Right ventricle myocardium inferior (tissue), 1 donor: ENCODE data around the gene MC3R. TPM values are rescaled to one million over a fixed set of nuclear protein-coding genes. Genes with fewer than 3 reads are reported as not detected.

Source experiments
- ATAC-seq: fragments of 200-7000 bp; cut with Tn5 transposase; one replicate; pipeline ENCODE4 v1.9.1; 2020; ENCODE audit warnings: mild to moderate bottlenecking, moderate library complexity
- DNase-seq: peaks from one replicate; pipeline ENCODE4 v3.0.0; 2021; ENCODE audit errors: missing footprints
- intact Hi-C: fragments of 100-400 bp; cut with DNase I; formaldehyde crosslinking; loops from one replicate; pipeline ENCODE4 v1.11.0; 2022
- total RNA-seq: library from RNA; stranded (reverse); fragmentation: NEBNext Ultra II Directional; extraction: Animal tissue kit (Norgen Biotek cat#: 25700); gene quantifications from one replicate; pipeline ENCODE4 v1.2.1, GENCODE V29; 2021
- donor health status: DM: no; HTN: yes; CAD: no; lungs with severe emphysema.

Gene MC3R
- total RNA-seq, 1 donor from 2014 or later, result not detected

- DNase-seq, result no peak
- intact Hi-C loops, result no loop called here
- no peak for ATAC-seq
Measured at GRCh38 chr20:56245761-56246160, 2.8 kb upstream of the MC3R start.

DNA sequence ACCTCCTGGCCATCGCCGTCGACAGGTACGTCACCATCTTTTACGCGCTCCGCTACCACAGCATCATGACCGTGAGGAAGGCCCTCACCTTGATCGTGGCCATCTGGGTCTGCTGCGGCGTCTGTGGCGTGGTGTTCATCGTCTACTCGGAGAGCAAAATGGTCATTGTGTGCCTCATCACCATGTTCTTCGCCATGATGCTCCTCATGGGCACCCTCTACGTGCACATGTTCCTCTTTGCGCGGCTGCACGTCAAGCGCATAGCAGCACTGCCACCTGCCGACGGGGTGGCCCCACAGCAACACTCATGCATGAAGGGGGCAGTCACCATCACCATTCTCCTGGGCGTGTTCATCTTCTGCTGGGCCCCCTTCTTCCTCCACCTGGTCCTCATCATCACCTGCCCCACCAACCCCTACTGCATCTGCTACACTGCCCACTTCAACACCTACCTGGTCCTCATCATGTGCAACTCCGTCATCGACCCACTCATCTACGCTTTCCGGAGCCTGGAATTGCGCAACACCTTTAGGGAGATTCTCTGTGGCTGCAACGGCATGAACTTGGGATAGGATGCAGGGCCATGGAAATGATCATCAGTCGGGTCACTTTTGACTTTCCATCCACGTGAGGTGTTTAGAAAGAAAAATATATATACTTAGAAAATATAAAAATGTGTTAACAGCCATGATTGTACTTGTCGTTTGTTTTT lies 868 bp downstream of the MC3R start:
- ATAC-seq (no peak), DNase-seq (no peak)
- intact Hi-C loops, result no loop called here

GRCh38 chr20:56249956-56250355 lies 1.4 kb downstream of the MC3R start:
- no peak for DNase-seq
- intact Hi-C loops, result no loop called here
- ATAC-seq, result no peak

- no peak for ATAC-seq
- intact Hi-C loops, result no loop called here
- DNase-seq, result no peak
Measured at GRCh38 chr20:56257604-56258003, 9.1 kb downstream of the MC3R start.

DNA sequence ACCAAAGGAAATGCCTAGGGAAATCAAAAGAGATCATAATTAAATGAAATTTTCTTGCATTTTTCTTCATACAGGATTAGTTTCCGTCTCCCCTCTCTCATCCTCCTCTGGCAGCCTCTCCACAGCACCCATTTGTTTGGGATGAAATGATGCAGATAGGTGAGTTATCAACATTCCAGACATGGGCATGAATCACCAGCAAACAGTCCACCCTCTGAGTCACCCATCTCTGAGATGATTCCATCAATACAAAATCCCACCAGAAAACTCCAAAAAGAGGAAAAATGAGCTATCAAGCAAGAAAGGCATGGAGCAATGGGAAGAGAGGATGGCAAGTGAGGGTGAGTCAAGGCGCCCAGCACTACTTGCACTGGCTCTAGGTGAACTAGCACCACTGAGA lies 11.4 kb downstream of the MC3R start:
- ATAC-seq (no peak), DNase-seq (no peak)
- intact Hi-C loops, result no loop called here

DNA sequence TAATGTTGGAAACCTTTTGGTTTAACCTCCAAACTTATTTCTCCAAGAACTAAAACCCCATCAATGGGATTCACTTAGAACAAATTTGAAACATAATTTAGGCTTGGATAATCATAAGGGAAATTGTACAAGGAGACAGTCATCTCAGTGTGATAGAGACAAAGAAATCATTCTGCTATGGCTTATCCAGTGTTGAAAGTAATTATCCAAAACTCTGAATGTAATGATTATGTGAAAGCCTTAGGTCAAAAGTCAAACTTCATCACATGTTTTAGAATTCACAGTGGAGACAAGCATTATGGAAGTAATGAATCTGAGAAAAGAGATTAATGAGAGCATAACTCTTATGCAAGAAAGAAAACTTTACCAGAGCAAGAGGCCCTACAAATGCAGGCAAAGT lies 20.0 kb downstream of the MC3R start:
- intact Hi-C loops, result no loop called here
- DNase-seq (no peak), ATAC-seq (no peak)

DNA sequence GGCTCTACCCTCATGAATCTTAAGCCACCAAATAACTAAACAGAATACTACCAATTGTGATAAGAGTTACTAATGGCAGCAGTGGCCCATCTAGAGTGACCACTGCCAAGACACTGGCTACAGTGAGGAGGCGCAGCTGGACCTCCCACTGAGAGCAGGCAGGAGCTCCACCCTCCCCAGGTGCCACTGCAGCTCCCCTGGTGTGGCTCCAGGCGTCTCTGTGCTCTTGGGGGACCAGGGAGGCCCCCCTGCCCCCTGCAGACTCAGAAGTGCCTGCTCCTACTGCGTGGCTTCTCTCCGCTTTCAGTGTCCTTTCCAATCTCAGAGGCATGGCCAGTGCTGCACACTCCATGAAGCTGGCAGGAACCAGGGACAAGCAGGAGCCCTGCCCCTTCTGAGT lies 23.4 kb downstream of the MC3R start:
- ATAC-seq (no peak), DNase-seq (no peak)
- intact Hi-C loops, result no loop called here

GRCh38 chr20:56273491-56273890 lies 25.0 kb downstream of the MC3R start:
- ATAC-seq, result no peak
- DNase-seq, result no peak
- intact Hi-C loops, result no loop called here

DNA sequence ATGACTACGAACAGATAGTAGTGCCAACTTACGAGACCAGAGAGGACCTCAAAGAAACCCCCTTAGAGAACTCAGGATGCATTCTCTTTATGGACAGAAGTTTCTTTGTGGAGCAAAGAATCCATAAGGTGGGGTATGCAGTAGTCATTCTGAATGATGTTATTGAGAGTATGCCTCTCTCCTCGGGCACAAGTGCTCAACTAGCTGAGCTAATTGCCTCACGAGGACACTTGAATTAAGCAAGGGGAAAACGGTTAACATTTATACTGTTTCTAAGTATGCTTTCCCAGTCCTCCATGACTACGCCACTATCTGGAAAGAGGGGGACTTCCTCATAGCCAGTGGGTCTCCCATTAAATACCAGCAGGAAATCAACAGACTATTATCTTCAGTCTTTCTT lies 25.6 kb downstream of the MC3R start:
- intact Hi-C loops, result no loop called here
- ATAC-seq (no peak), DNase-seq (no peak)

DNA sequence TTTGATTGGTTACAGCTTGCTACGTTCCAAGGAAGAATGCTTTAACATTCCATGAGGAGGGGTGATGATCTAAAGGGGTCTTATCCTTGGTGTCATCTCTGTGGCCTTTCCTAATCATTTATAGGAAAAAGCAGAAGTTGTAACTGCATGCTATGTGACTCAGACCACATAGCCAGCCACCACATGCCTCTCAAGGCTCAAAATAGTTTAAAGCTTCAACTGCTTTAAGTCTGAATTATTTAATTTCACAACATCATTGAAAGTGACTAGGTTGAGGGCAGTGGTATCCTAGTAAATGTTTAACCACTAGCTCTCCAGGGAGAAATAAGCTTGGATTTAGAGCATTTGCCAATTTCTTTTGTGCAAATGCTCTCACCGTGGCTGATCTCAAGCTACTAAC lies 29.7 kb downstream of the MC3R start:
- DNase-seq (no peak), ATAC-seq (no peak)

GRCh38 chr20:56285496-56285895 lies 37.0 kb downstream of the MC3R start:
- DNase-seq (no peak), ATAC-seq (no peak)
- intact Hi-C loops, result no loop called here

More for the DNA sequence above, 29.7 kb downstream of the MC3R start:
- intact Hi-C loops, result no loop called here

GRCh38 chr20:56289652-56290051 lies 41.1 kb downstream of the MC3R start:
- no peak for ATAC-seq
- no peak for DNase-seq
- intact Hi-C loops, result no loop called here

GRCh38 chr20:56299362-56299761 lies 50.8 kb downstream of the MC3R start:
- intact Hi-C loops, result no loop called here
- DNase-seq (no peak), ATAC-seq (no peak)

Other genes starting within 250 kb of the MC3R start
- gene CBLN4, start 243.2 kb upstream of the MC3R start, total RNA-seq, result not detected
- 60.3 TPM for gene FAM210B, start 110.2 kb downstream of the MC3R start, total RNA-seq
- gene AURKA, start 143.5 kb downstream of the MC3R start, total RNA-seq, result 8.4 TPM
- gene CSTF1, start 143.9 kb downstream of the MC3R start, total RNA-seq, result 18.6 TPM
- 0.41 TPM for gene CASS4, start 163.5 kb downstream of the MC3R start, total RNA-seq
- gene RTF2, start 219.9 kb downstream of the MC3R start, total RNA-seq, result 87.1 TPM